OCI-LY1 (cell line): ENCODE data around the gene MID2.

Experiments
- H2AFZ ChIP-seq: fragments of 200-600 bp; sonication (generic), shearing (Covaris generic); 2 replicates; pipeline ENCODE4 v1.6.0; 2014; ENCODE audit warnings: antibody characterized with exemption, mild to moderate bottlenecking, low read length
- H3F3A ChIP-seq: fragments of 200-600 bp; sonication (generic), shearing (Covaris generic); 2 replicates; pipeline ENCODE4 v1.6.0; 2014; ENCODE audit warnings: mild to moderate bottlenecking, antibody characterized with exemption, low read length, moderate library complexity; ENCODE audit not compliant: insufficient read depth
- H3K27ac ChIP-seq: fragments of 200-600 bp; sonication (generic); 2 replicates; pipeline ENCODE4 v1.5.1; 2014; ENCODE audit warnings: low read length, mixed run types, mild to moderate bottlenecking, low read depth; ENCODE audit not compliant: poor library complexity, severe bottlenecking
- H3K27me3 ChIP-seq: fragments of 200-600 bp; sonication (generic); 2 replicates; pipeline ENCODE4 v1.6.0; 2014; ENCODE audit warnings: antibody characterized with exemption, mild to moderate bottlenecking, low read length, moderate library complexity; ENCODE audit not compliant: insufficient read depth
- H3K36me3 ChIP-seq: fragments of 200-600 bp; sonication (generic); 2 replicates; pipeline ENCODE4 v1.6.1; 2014; ENCODE audit warnings: mild to moderate bottlenecking, antibody characterized with exemption, low read length, moderate library complexity, mixed read lengths; ENCODE audit not compliant: insufficient read depth
- H3K4me1 ChIP-seq: fragments of 200-600 bp; sonication (generic); 2 replicates; pipeline ENCODE4 v1.5.1; 2014; ENCODE audit warnings: mild to moderate bottlenecking, low read length, moderate library complexity; ENCODE audit not compliant: insufficient read depth, severe bottlenecking
- H3K4me2 ChIP-seq: fragments of 200-600 bp; sonication (generic), shearing (Covaris generic); 2 replicates; pipeline ENCODE4 v1.6.1; 2014; ENCODE audit warnings: low read length
- H3K4me3 ChIP-seq: fragments of 200-600 bp; sonication (generic); 2 replicates; pipeline ENCODE4 v1.5.1; 2014; ENCODE audit warnings: low read length, low read depth, mild to moderate bottlenecking, mixed read lengths; ENCODE audit not compliant: poor library complexity, severe bottlenecking
- H3K79me2 ChIP-seq: fragments of 200-600 bp; shearing (Covaris generic); 2 replicates; pipeline ENCODE4 v1.6.1; 2016; ENCODE audit warnings: mixed run types, low read length, mixed read lengths; ENCODE audit not compliant: insufficient read depth
- H3K9ac ChIP-seq: fragments of 200-600 bp; sonication (generic), shearing (Covaris generic); 2 replicates; pipeline ENCODE4 v1.6.1; 2014; ENCODE audit warnings: mild to moderate bottlenecking, low read length, mixed read lengths
- H3K9me2 ChIP-seq: fragments of 200-600 bp; sonication (generic), shearing (Covaris generic); 2 replicates; pipeline ENCODE4 v1.6.1; 2014; ENCODE audit warnings: low read depth, mild to moderate bottlenecking, low read length, mixed read lengths
- H3K9me3 ChIP-seq: fragments of 200-600 bp; shearing (Covaris generic); 2 replicates; pipeline ENCODE4 v1.6.1; 2014; ENCODE audit warnings: low read length, mixed read lengths
- H4K20me1 ChIP-seq: fragments of 200-600 bp; sonication (generic), shearing (Covaris generic); 2 replicates; pipeline ENCODE4 v1.6.0; 2016; ENCODE audit warnings: mild to moderate bottlenecking, low read length; ENCODE audit not compliant: insufficient read depth
- CTCF ChIP-seq: fragments of 200-600 bp; sonication (generic), shearing (Covaris generic); IDR thresholded peaks from 2 replicates; pipeline ENCODE4 v1.5.1; 2017; ENCODE audit warnings: mild to moderate bottlenecking, antibody characterized with exemption, low read length, moderate library complexity, mixed read lengths
- EZH2 ChIP-seq: fragments of 200-600 bp; sonication (generic), shearing (Covaris generic); IDR thresholded peaks from 2 replicates; pipeline ENCODE4 v1.8.0; 2017; ENCODE audit warnings: borderline replicate concordance, mixed run types, mild to moderate bottlenecking, antibody characterized with exemption, low read length, moderate library complexity, mixed read lengths

The MID2 gene

GRCh38 chrX:107834275-107835201 lies 8.9 kb downstream of the MID2 start:
- H3K79me2 ChIP-seq, result no peaks in the 10 kb centered on the region
- no peaks in the 10 kb centered on the region for H3K27me3 ChIP-seq
- no peaks in the 10 kb centered on the region for H3K9me2 ChIP-seq
- TF ChIP-seq CTCF (no peak), EZH2 (no peak)
- H3K36me3 ChIP-seq, result no peaks in the 10 kb centered on the region
- H2AFZ ChIP-seq, result no peak overlapping the region
- H3K4me1 ChIP-seq, result no peaks in the 10 kb centered on the region
- H3F3A ChIP-seq, result no peaks in the 10 kb centered on the region
- no peaks in the 10 kb centered on the region for H3K9me3 ChIP-seq
- no peak overlapping the region for H3K4me2 ChIP-seq
- no peak overlapping the region for H3K27ac ChIP-seq
- H3K4me3 ChIP-seq, result no peak overlapping the region
- H3K9ac ChIP-seq, result no peak overlapping the region
- no peaks in the 10 kb centered on the region for H4K20me1 ChIP-seq

- no peaks in the 10 kb centered on the region for H3K9me3 ChIP-seq
- H2AFZ ChIP-seq, result no peak overlapping the region
- no peaks in the 10 kb centered on the region for H3F3A ChIP-seq
- no peaks in the 10 kb centered on the region for H3K9me2 ChIP-seq
- H3K27me3 ChIP-seq, result no peaks in the 10 kb centered on the region
- no peaks in the 10 kb centered on the region for H3K79me2 ChIP-seq
- H3K4me1 ChIP-seq, result no peaks in the 10 kb centered on the region
- H4K20me1 ChIP-seq, result no peaks in the 10 kb centered on the region
- H3K27ac ChIP-seq, result no peak overlapping the region
- no peak overlapping the region for H3K4me3 ChIP-seq
- TF ChIP-seq EZH2 (no peak), CTCF (no peak)
- H3K36me3 ChIP-seq, result no peaks in the 10 kb centered on the region
- H3K4me2 ChIP-seq, result no peak overlapping the region
- H3K9ac ChIP-seq, result no peak overlapping the region
Measured at GRCh38 chrX:107836958-107837357, 11.3 kb downstream of the MID2 start.

- Histone ChIP-seq H3K4me3 (no peak overlapping the region), H4K20me1 (no peaks in the 10 kb centered on the region), H3K9me3 (no peaks in the 10 kb centered on the region), H3K79me2 (no peaks in the 10 kb centered on the region), H3K4me1 (no peaks in the 10 kb centered on the region), H2AFZ (no peak overlapping the region), H3K27ac (no peak overlapping the region), H3K36me3 (no peaks in the 10 kb centered on the region), H3K27me3 (no peaks in the 10 kb centered on the region), H3K4me2 (no peak overlapping the region), H3K9ac (no peak overlapping the region), H3K9me2 (no peaks in the 10 kb centered on the region), H3F3A (no peaks in the 10 kb centered on the region)
- TF ChIP-seq CTCF (no peak), EZH2 (no peak)
Measured at GRCh38 chrX:107840971-107841370, 15.3 kb downstream of the MID2 start.
